GM04503 (cell line): Measurements from ENCODE around the gene KRT4.
"Not testable (repeated sequence)": the region's sequence is repeated elsewhere in the genome, so short reads cannot be mapped to it uniquely, and the experiment has no call there.

ENCODE experiments used
- DNase-seq: peaks from one replicate; pipeline ENCODE4 v3.0.0-alpha.2; 2012; ENCODE audit warnings: low read depth

Gene KRT4

GRCh38 chr12:52772772-52773171 lies 41.1 kb downstream of the KRT4 start:
- DNase-seq, result no peak

GRCh38 chr12:52772188-52772587 lies 41.7 kb downstream of the KRT4 start:
- no peak for DNase-seq

GRCh38 chr12:52771505-52771904 lies 42.4 kb downstream of the KRT4 start:
- no peak for DNase-seq

- no peak for DNase-seq
Measured at GRCh38 chr12:52771088-52771487, 42.8 kb downstream of the KRT4 start.

- DNase-seq, result no peak
Measured at GRCh38 chr12:52769946-52770345, 44.0 kb downstream of the KRT4 start.

GRCh38 chr12:52769354-52769753 lies 44.6 kb downstream of the KRT4 start:
- DNase-seq, result no peak

- DNase-seq, result no peak
Measured at GRCh38 chr12:52768479-52769200, 45.3 kb downstream of the KRT4 start.

- no peak for DNase-seq
Measured at GRCh38 chr12:52767427-52767826, 46.5 kb downstream of the KRT4 start.

- DNase-seq, result no peak
Measured at GRCh38 chr12:52767020-52767379, 46.9 kb downstream of the KRT4 start.

GRCh38 chr12:52766351-52767019 lies 47.4 kb downstream of the KRT4 start:
- no peak for DNase-seq

GRCh38 chr12:52765702-52766101 lies 48.2 kb downstream of the KRT4 start:
- no peak for DNase-seq

- no peak for DNase-seq
Measured at GRCh38 chr12:52763991-52764390, 49.9 kb downstream of the KRT4 start.

GRCh38 chr12:52763036-52763659 lies 50.8 kb downstream of the KRT4 start:
- DNase-seq, result no peak

- no peak for DNase-seq
Measured at GRCh38 chr12:52761802-52762201, 52.1 kb downstream of the KRT4 start.

GRCh38 chr12:52761218-52761617 lies 52.7 kb downstream of the KRT4 start:
- DNase-seq, result not testable (repeated sequence)

- DNase-seq, result no peak
Measured at GRCh38 chr12:52760623-52761022, 53.3 kb downstream of the KRT4 start.

- no peak for DNase-seq
Measured at GRCh38 chr12:52759695-52760094, 54.2 kb downstream of the KRT4 start.

GRCh38 chr12:52759218-52759617 lies 54.7 kb downstream of the KRT4 start:
- no peak for DNase-seq

GRCh38 chr12:52757449-52758176 lies 56.3 kb downstream of the KRT4 start:
- DNase-seq, result no peak
